Uterus (tissue), 2 donors: ENCODE results near the gene MAN2B2.

Experiments used
- CTCF ChIP-seq, 4 experiments: fragments of 200-600 bp in 2 of 4; fragments of 450-650 bp in 2 of 4; sonication (generic) in 2 of 4; IDR thresholded peaks; one replicate each; pipeline ENCODE4 v1.5.1; 2016 to 2019; ENCODE audit warnings: antibody characterized with exemption in 4 of 4, mild to moderate bottlenecking in 2 of 4, moderate library complexity in 1 of 4
- POLR2A ChIP-seq, 2 donors: fragments of 450-650 bp; IDR thresholded peaks; one replicate each; pipeline ENCODE4 v1.6.1; 2016; ENCODE audit warnings: antibody characterized with exemption in 2 of 2, mild to moderate bottlenecking in 1 of 2, moderate library complexity in 1 of 2

- no peak for TF ChIP-seq CTCF (IDR thresholded peaks at IDR 0.05)
- no peak for TF ChIP-seq POLR2A (IDR thresholded peaks at IDR 0.05)
Observed at GRCh38 chr4:6594341-6594740, 19.4 kb downstream of the MAN2B2 start.
